ENCODE results near the gene SLC3A2. TPM values are rescaled to one million over a fixed set of nuclear protein-coding genes. Genes with fewer than 3 reads are reported as not detected.

SLC3A2 gene
- total RNA-seq, 1 experiment from 2014 or later, result 290 TPM

DNA sequence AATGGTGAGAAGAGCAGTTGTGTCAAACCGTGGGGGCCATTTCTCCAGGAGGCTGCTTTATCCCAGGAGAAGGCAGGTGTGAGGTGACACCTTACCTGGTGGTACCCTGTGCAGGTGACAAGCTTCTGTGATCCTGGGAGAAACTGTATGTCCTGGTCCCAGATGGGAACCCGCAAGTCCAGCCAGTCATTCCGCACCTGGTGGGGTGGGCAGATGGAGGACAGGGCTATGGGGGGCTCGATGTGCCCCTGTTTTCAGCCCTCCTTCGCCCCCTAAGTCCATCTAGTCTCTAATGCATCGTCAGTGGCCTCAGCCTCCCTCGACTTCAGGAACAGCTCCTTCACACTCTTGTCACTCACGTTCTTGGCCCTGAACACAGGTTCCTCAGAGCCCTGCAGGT lies 45.4 kb upstream of the SLC3A2 start:
- Histone ChIP-seq H2AFZ (ENCODE audit: low read length) (no peak overlapping the region), H3K79me1 (ENCODE audit: insufficient read depth, low read depth, low read length, poor library complexity, severe bottlenecking) (peaks cover 3% of the 10 kb centered on the region), H3K4me1 (ENCODE audit: insufficient read depth, low read length) (no peaks in the 10 kb centered on the region), H3K18ac (ENCODE audit: insufficient read length, low read depth, low read length) (no peak overlapping the region), H4K91ac (ENCODE audit: insufficient read length, low read depth, low read length) (no peak overlapping the region), H3K27ac (ENCODE audit: insufficient read length, low read depth, low read length) (no peak overlapping the region), H3K9ac (ENCODE audit: extremely low read depth, insufficient read length, low read length) (no peak overlapping the region), H3K27me3 (ENCODE audit: insufficient read depth, low read length) (no peaks in the 10 kb centered on the region), H3K79me2 (ENCODE audit: insufficient read depth, low read length) (peaks cover 11% of the 10 kb centered on the region; the same call in 1 of the 2 replicates), H3K4ac (ENCODE audit: low read depth, low read length) (no peak overlapping the region), H2BK12ac (ENCODE audit: insufficient read length, low read depth, low read length) (no peak overlapping the region), H3K14ac (ENCODE audit: insufficient read depth, low read length) (no peak overlapping the region), H4K5ac (ENCODE audit: insufficient read length, low read depth, low read length) (no peak overlapping the region), H3T11ph (ENCODE audit: low read length) (no peak overlapping the region), H3K23ac (ENCODE audit: insufficient read length, low read depth, low read length) (no peak overlapping the region), H3K4me2 (ENCODE audit: insufficient read depth, insufficient read length, low read length) (no peak overlapping the region), H3K23me2 (ENCODE audit: insufficient read length, low read depth, low read length, poor library complexity, severe bottlenecking) (peaks cover 19% of the 10 kb centered on the region), H2BK5ac (ENCODE audit: insufficient read length, low read length) (no peak overlapping the region), H2BK20ac (ENCODE audit: low read depth, low read length, poor library complexity, severe bottlenecking) (no peak overlapping the region), H4K20me1 (ENCODE audit: control insufficient read depth, insufficient read depth, insufficient read length) (no peaks in the 10 kb centered on the region), H2BK120ac (ENCODE audit: low read depth, low read length, poor library complexity, severe bottlenecking) (no peak overlapping the region), H4K8ac (replicated peaks; ENCODE audit: insufficient read length, low read depth, low read length) (no peak overlapping the region), H3K9me3 (ENCODE audit: control insufficient read depth, low read depth, low read length) (no peaks in the 10 kb centered on the region), H3K56ac (ENCODE audit: insufficient read length, low read depth, low read length) (no peak overlapping the region), H2BK15ac (ENCODE audit: low read depth, low read length) (no peak overlapping the region), H2AK5ac (ENCODE audit: insufficient read length, low read length) (no peak overlapping the region)
- TF ChIP-seq, protein P1, sequence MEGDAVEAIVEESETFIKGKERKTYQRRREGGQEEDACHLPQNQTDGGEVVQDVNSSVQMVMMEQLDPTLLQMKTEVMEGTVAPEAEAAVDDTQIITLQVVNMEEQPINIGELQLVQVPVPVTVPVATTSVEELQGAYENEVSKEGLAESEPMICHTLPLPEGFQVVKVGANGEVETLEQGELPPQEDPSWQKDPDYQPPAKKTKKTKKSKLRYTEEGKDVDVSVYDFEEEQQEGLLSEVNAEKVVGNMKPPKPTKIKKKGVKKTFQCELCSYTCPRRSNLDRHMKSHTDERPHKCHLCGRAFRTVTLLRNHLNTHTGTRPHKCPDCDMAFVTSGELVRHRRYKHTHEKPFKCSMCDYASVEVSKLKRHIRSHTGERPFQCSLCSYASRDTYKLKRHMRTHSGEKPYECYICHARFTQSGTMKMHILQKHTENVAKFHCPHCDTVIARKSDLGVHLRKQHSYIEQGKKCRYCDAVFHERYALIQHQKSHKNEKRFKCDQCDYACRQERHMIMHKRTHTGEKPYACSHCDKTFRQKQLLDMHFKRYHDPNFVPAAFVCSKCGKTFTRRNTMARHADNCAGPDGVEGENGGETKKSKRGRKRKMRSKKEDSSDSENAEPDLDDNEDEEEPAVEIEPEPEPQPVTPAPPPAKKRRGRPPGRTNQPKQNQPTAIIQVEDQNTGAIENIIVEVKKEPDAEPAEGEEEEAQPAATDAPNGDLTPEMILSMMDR (conservative IDR thresholded peaks at IDR 0.05), result no peak
- DNase-seq, result no peak
- H3K9me3 Mint-ChIP-seq, result peaks cover 0 to 4% of the 10 kb centered on the region in 2 experiments; a peak in 3 of 5 replicates
- H3K4me1 Mint-ChIP-seq, result peaks cover 19 to 33% of the 10 kb centered on the region in 2 experiments
- WGBS (ENCODE audit: extremely low coverage, insufficient read length, low lambda C conversion rate), result no CpG with 5 or more reads among the region's 8 CpGs
- peaks cover 35 to 58% (median 54%) of the 10 kb centered on the region in 3 experiments for H3K36me3 Mint-ChIP-seq (ENCODE audit: insufficient read depth in 1 of 3, low read depth in 3 of 3)
- no peak overlapping the region; a peak in 1 of 7 replicates for H3K27ac Mint-ChIP-seq
- peak overlapping the region in 1 of 2 experiments; percentile 34; a peak in 2 of 5 replicates for H3K4me3 Mint-ChIP-seq
- no peaks in the 10 kb centered on the region; the same call in 1 of the 2 replicates for H3K27me3 Mint-ChIP-seq (ENCODE audit: low read depth)

Data from H9 (cell line).